AG10803 (cell line): ENCODE results near the gene DPH6.

Experiments used
- DNase-seq: peaks from one replicate; pipeline ENCODE4 v3.0.0; 2010; ENCODE audit warnings: low read depth
- H3K4me3 ChIP-seq: 2 replicates; pipeline ENCODE4 v1.5.1; 2011; ENCODE audit warnings: mild to moderate bottlenecking, low read length, control low read depth
- CTCF ChIP-seq: conservative IDR thresholded peaks from 2 replicates; pipeline ENCODE4 v1.5.1; 2011; ENCODE audit warnings: mild to moderate bottlenecking, low read length, control low read depth, inconsistent platforms

The DPH6 gene

GRCh38 chr15:35505141-35505540, 40.8 kb downstream of the DPH6 start:
- DNase-seq, result peak; percentile 37
- TF ChIP-seq CTCF, result no peak

GRCh38 chr15:35499723-35500122, 46.2 kb downstream of the DPH6 start:
- TF ChIP-seq CTCF, result no peak
- no peak overlapping the region for H3K4me3 ChIP-seq
- no peak for DNase-seq

More at GRCh38 chr15:35505141-35505540, 40.8 kb downstream of the DPH6 start:
- no peak overlapping the region for H3K4me3 ChIP-seq

- H3K4me3 ChIP-seq, result no peak overlapping the region
- peak; percentile 40 for DNase-seq
- no peak for TF ChIP-seq CTCF
Observed at GRCh38 chr15:35496585-35496984, 49.4 kb downstream of the DPH6 start.

- no peak for DNase-seq
- TF ChIP-seq CTCF, result no peak
- H3K4me3 ChIP-seq, result no peak overlapping the region
Observed at GRCh38 chr15:35495080-35495479, 50.9 kb downstream of the DPH6 start.

GRCh38 chr15:35491999-35492398, 54.0 kb downstream of the DPH6 start:
- H3K4me3 ChIP-seq, result no peak overlapping the region
- TF ChIP-seq CTCF, result no peak
- DNase-seq, result no peak

GRCh38 chr15:35491173-35491572, 54.8 kb downstream of the DPH6 start:
- TF ChIP-seq CTCF, result no peak
- no peak for DNase-seq
- H3K4me3 ChIP-seq, result no peak overlapping the region

GRCh38 chr15:35490511-35490910, 55.5 kb downstream of the DPH6 start:
- no peak for DNase-seq
- TF ChIP-seq CTCF, result no peak
- no peak overlapping the region for H3K4me3 ChIP-seq
